ENCODE results near the gene GGTLC1. TPM values are rescaled to one million over a fixed set of nuclear protein-coding genes. Genes with fewer than 3 reads are reported as not detected.

The GGTLC1 gene
- total RNA-seq, 1 experiment from 2014 or later, result not detected

DNA sequence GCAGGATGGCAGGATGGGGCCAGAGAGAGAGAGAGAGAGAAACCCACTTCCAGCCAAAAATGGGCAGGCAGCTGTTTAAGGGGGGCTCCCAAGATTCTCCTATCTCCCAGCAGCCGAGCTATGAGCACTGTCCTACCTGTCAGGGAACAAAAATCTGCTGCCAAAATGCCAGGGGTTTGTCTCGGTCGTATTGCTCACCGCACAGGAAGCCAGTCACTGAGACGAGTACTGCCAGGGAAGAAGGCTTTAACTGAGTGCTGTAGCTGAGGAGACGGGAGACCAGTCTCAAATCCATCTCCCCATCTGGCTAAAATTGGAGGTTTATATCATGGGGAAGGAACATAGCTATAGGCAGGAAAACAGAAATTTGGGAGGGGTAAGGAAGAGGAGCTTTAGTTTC lies 22.3 kb downstream of the GGTLC1 start:
- DNase-seq (ENCODE audit: low spot score), result no peak

- DNase-seq (ENCODE audit: low spot score), result no peak
These were observed 24.6 kb downstream of the GGTLC1 start for GRCh38 chr20:23963941-23964340.

- no peak for DNase-seq (ENCODE audit: low spot score)
These were observed 26.3 kb downstream of the GGTLC1 start for GRCh38 chr20:23962272-23962671.

DNA sequence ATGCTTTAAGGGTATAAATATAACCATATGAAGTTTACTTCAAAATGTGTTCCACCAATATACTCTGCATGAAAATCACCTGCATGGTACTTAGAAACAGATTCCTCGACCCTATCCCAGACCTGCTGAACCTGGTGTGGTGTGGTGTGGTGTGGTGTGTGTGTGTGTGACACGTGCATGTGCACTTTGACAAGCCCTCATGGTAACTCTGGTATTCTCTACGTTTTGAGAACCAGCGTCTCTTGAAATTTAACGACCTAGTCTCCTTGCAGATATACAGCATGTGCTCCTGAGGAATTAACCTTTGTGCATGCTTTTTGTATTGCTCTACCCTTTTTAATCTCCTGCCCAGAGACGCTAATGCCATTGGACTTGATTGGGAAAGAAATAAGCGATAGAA lies 29.5 kb downstream of the GGTLC1 start:
- no peak for DNase-seq (ENCODE audit: low spot score)

DNA sequence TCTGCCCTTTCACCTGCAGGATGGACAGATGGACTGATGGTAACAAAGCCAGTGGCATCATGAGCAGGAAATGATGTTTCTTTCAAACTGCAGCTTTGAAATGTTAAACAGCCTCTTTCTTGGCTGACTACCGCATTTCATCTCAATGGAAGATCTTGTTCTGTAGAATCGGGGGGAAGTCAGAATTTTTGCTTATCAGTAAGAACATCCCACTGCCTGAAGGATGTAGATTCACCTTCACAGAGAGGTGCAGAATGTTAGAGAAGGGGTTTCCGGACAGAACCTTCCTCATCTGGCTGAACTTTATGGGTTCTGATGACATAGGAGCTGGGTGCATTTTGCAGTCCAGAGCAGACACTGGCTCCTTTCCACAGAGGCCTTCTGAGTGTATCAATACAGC lies 32.7 kb downstream of the GGTLC1 start:
- DNase-seq (ENCODE audit: low spot score), result no peak

DNA sequence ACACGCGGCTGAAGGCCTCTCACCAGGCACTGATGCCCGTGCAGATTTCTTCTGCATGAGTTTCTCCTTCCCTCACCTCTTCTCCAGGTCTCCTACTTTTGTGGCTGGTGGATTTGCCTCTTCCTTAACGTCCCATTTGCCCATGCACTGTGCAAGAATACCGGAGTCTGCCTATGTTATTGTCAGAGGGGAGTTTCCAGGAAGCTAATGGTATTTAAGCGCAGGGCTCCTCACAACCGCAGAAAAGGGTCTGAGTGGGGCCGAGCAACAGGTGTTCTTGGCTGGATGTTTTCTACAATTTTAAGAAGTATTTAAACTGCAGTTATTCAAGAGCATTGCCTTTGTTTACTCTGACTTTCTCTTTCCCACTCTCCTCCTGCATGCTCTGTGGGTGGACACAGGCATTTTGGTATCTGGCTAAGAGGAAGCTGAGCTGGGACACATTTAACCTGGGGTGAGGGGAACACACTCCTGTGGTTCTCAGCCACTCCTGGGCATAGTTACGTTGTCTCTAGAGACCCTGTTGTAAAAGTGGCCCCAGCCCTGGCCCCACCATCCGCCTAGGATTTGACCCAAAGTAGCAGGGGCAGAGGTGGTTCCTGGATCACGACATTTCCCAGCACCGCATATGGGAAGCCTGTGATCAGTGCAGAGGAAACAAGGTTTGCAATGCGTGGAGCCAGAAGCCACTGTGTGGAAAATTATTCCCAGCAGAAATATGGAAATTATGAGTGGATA lies 34.4 kb downstream of the GGTLC1 start:
- no peak for DNase-seq (ENCODE audit: low spot score)

- no peak for DNase-seq (ENCODE audit: low spot score)
These were observed 42.4 kb downstream of the GGTLC1 start for GRCh38 chr20:23946206-23946605.

GRCh38 chr20:23943304-23943703 lies 45.3 kb downstream of the GGTLC1 start:
- DNase-seq (ENCODE audit: low spot score), result no peak

DNA sequence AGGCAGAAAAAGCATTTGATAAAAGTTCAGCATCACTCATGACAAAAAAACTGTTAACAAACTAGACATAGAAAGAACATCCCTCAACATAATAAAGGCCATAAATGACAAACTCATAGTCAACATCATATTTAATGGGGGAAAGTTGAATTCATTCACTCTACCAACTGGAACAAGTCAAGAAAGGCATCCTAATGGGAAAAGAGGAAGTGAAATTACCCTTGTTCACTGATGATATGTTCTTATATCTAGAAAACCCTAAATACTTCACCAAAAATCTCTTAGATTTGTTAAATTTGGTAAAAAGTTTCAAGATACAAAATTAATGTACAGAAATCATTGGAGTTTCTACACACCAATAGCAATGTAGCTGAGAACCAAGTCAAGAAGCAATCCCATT lies 48.9 kb downstream of the GGTLC1 start:
- DNase-seq (ENCODE audit: low spot score), result no peak

DNA sequence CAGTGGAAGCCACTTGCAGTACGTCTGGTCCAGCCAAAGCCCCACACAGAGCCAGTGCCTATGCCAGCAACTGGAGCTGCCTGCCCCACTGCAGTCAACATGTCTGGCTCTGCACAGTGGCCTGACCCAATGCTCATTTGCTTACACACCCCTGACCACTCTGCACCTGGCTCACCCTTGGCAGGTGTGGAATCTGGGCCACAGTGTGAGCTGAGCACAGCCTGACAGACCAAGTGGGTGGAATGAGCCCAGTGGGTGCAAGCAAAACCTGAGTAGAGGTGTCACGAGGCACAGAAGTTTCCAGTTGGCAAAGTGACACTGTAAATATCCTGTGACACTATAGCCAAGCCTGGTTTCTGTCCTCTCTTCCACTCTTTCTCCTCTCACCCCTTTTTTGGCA lies 49.5 kb downstream of the GGTLC1 start:
- no peak for DNase-seq (ENCODE audit: low spot score)

- no peak for DNase-seq (ENCODE audit: low spot score)
These were observed 50.5 kb downstream of the GGTLC1 start for GRCh38 chr20:23938118-23938438.

- DNase-seq (ENCODE audit: low spot score), result peak; percentile 65
These were observed 51.1 kb downstream of the GGTLC1 start for GRCh38 chr20:23937303-23938117.

Small RNAs within 50 kb of the gene (small RNA-seq; reads per million reads assigned to genes)
- gene AL133466.1, result not detected

Other genes with a start within 250 kb of the GGTLC1 start
- gene CST1, start 237.8 kb downstream of the GGTLC1 start, total RNA-seq (2014; rRNA removed; shearing (Covaris generic)), result 0.39 and 2.3 TPM in 2 replicates
- gene CST2, start 162.1 kb downstream of the GGTLC1 start, total RNA-seq (2014; rRNA removed; shearing (Covaris generic)), result not detected in 2 replicates
- gene CST5, start 109.0 kb downstream of the GGTLC1 start, total RNA-seq (2014; rRNA removed; shearing (Covaris generic)), result not detected in 2 replicates

Measured in HT-29 (cell line).